DMS153 (cell line): ENCODE data around the gene B2M.
"Not testable (repeated sequence)": the region's sequence is repeated elsewhere in the genome, so short reads cannot be mapped to it uniquely, and the experiment has no call there.

Source experiments
- DNase-seq: peaks from one replicate; lab custom pipeline; 2025; lab: John Stamatoyannopoulos, UW

B2M gene

GRCh38 chr15:44698641-44699040, 12.7 kb upstream of the B2M start:
- no peak for DNase-seq

DNA sequence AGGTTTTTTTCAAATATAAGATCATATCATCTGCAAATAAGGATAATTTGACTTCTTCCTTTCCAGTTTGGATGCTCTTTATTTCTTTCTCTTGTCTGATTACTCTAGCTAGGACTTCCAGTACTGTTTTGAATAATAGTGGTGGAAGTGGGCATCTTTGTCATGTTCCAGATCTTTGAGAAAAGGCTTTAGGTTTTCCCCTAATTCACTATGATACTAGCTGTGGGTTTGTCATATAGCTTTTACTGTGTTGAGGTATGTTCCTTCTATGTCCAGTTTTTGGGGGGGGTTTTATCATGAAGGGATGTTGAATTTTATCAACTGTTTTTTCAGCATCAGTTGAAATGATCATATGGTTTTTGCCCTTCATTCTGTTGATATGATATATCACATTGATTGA, 10.6 kb upstream of the B2M start:
- not testable (repeated sequence) for DNase-seq

GRCh38 chr15:44705986-44706385, 5.3 kb upstream of the B2M start:
- DNase-seq: no peak

DNA sequence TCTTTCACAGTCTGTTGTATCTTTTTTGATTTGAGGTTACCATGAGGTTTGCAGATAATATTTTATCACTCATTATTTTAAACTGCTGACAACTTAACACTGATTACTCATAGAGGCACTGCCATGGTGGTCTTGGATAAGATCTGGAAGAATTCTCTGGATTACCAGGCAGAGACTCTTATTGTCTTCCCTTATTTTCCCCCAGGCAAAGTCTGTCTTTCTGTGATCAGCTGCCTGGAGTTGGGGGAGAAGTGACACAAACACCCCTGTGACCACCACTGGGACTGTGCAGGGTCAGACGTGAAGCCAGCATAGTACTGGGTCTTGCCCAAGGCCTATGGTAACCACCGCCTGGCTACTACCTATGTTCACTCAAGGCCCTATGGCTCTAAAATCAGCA, 4.9 kb upstream of the B2M start:
- DNase-seq: no peak

DNA sequence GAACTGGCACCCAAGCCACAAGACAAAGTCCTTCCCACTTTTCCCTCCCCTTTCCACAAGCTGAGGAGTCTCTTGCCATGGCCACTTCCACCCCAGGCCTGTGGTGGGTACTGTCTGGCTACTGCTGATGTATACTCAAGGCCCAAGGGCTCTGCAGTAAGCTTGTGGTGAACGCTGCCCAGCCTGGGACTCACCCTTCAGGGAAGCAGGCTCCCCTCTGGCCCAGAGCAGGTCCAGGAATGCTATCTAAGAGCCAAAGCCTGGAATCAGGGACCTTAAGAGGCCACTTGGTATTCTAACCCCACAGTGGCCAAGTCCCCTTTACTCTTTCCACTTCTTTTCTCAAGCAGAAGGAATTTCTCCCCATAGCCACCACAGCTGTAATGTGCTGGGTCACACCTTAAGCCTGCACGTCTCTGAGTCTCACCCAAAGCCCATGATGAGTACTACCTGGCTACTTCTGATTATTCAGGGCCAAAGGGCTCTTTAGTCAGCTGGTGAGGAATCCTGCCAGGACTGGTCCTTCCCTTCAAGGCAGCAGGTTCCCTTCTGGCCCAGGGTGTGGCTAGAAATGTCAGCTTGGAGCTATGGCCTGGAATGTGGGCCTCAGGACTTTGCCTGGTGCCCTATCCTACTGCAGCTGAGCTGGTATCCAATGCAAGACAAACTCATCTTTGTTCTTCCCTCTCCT, 4.2 kb upstream of the B2M start:
- DNase-seq: no peak

GRCh38 chr15:44710236-44711095, 851 bp upstream of the B2M start:
- no peak for DNase-seq

DNA sequence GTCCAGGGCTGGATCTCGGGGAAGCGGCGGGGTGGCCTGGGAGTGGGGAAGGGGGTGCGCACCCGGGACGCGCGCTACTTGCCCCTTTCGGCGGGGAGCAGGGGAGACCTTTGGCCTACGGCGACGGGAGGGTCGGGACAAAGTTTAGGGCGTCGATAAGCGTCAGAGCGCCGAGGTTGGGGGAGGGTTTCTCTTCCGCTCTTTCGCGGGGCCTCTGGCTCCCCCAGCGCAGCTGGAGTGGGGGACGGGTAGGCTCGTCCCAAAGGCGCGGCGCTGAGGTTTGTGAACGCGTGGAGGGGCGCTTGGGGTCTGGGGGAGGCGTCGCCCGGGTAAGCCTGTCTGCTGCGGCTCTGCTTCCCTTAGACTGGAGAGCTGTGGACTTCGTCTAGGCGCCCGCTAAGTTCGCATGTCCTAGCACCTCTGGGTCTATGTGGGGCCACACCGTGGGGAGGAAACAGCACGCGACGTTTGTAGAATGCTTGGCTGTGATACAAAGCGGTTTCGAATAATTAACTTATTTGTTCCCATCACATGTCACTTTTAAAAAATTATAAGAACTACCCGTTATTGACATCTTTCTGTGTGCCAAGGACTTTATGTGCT, 527 bp downstream of the B2M start:
- no peak for DNase-seq

- DNase-seq: peak; percentile 35
Measured at GRCh38 chr15:44712346-44713005, 1.2 kb downstream of the B2M start.

- DNase-seq: no peak
Measured at GRCh38 chr15:44713006-44713966, 2.0 kb downstream of the B2M start.

DNA sequence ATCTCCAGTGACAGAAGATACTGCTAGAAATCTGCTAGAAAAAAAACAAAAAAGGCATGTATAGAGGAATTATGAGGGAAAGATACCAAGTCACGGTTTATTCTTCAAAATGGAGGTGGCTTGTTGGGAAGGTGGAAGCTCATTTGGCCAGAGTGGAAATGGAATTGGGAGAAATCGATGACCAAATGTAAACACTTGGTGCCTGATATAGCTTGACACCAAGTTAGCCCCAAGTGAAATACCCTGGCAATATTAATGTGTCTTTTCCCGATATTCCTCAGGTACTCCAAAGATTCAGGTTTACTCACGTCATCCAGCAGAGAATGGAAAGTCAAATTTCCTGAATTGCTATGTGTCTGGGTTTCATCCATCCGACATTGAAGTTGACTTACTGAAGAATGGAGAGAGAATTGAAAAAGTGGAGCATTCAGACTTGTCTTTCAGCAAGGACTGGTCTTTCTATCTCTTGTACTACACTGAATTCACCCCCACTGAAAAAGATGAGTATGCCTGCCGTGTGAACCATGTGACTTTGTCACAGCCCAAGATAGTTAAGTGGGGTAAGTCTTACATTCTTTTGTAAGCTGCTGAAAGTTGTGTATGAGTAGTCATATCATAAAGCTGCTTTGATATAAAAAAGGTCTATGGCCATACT, 4.0 kb downstream of the B2M start:
- no peak for DNase-seq

DNA sequence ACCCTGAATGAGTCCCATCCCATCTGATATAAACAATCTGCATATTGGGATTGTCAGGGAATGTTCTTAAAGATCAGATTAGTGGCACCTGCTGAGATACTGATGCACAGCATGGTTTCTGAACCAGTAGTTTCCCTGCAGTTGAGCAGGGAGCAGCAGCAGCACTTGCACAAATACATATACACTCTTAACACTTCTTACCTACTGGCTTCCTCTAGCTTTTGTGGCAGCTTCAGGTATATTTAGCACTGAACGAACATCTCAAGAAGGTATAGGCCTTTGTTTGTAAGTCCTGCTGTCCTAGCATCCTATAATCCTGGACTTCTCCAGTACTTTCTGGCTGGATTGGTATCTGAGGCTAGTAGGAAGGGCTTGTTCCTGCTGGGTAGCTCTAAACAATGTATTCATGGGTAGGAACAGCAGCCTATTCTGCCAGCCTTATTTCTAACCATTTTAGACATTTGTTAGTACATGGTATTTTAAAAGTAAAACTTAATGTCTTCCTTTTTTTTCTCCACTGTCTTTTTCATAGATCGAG, 4.5 kb downstream of the B2M start:
- no peak for DNase-seq

- no peak for DNase-seq
Measured at GRCh38 chr15:44716983-44717602, 5.8 kb downstream of the B2M start.

GRCh38 chr15:44718180-44718926, 7.0 kb downstream of the B2M start:
- DNase-seq: no peak

DNA sequence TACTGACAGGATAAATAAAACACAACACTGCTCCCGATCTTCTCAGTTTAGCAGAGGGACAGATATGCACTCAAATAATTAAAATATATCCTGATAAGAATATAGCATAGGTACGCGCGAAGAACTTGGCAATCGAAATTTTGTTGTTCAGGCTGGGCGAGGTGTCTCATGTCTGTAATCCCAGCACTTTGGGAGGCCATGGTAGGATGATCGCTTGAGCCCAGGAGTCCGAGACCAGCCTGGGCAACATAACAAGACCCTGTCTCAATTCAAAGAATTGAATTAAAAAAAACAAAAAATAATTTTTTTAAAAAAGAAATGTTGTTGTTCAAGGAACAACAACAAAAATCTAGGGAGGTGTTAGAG, 7.6 kb downstream of the B2M start:
- no peak for DNase-seq

DNA sequence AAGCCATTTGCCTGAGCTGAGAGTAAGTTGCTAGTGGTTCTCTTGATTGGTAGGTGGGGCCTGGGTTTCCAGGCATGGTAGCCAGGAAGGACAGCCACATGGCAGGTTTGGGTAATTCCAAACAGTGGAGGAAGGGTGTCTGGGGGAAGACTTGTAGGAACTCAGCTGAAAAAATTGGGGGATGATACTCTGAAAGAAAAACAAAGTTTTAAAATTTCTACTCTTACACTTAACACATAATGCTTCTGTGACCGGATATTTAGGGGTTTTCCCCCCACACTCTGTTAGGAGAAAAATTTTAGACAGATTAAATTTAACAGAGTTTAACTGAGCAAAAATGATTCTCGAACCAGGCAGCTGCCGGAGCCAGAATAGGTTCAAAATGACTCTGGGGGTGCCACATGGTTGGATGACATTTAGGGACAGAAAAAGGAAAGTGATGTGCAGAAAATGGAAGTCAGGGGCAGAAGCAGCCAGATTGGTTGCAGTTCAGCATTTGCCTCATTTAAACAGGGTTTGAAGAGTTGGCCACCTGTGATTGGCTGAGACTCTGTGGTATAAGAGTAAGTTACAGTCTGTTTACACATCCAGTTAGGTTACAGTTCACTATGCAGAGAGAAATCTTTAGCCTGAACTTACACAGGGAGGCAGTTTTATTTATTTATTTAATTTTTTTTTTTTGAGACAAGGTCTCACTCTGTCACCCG, 8.1 kb downstream of the B2M start:
- DNase-seq: no peak

- DNase-seq: not testable (repeated sequence)
Measured at GRCh38 chr15:44720000-44720435, 8.7 kb downstream of the B2M start.

GRCh38 chr15:44720460-44721176, 9.3 kb downstream of the B2M start:
- no peak for DNase-seq

DNA sequence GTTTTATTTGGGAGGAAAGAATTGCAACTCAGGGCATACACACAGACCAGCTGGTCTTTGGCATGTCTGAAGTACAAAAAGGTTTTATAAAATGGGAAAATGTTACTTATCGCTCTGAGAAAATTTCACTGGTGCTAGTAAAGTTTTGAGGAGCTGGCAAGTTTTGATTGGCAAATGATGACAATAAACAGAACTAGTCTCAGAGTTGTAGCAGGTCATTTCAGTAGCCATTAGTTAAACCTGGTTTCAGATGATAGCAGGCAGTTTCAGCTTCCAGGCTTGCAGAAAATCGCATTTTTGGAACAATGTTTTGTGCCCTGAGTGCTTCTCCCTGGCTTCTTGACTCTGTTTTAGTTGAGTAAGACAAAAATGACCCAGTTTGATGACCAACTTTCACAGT, 10.7 kb downstream of the B2M start:
- no peak for DNase-seq
